NOMO-1 treated with DMSO at 0.1 percent for 48 hours (cell line): ENCODE data around the gene RAI1.

Source experiments
- DNase-seq: peaks from one replicate; lab custom pipeline; 2025; ENCODE audit not compliant: unreplicated experiment; lab: John Stamatoyannopoulos, UW

Gene RAI1

GRCh38 chr17:17839791-17840707 lies 158.8 kb downstream of the RAI1 start:
- peak; percentile 81 for DNase-seq

- no peak for DNase-seq
Measured at GRCh38 chr17:17840751-17841591, 159.7 kb downstream of the RAI1 start.

- DNase-seq = no peak
Measured at GRCh38 chr17:17841601-17842025, 160.4 kb downstream of the RAI1 start.

GRCh38 chr17:17842111-17842876 lies 161.0 kb downstream of the RAI1 start:
- no peak for DNase-seq

GRCh38 chr17:17843096-17843495 lies 161.8 kb downstream of the RAI1 start:
- DNase-seq = no peak

- no peak for DNase-seq
Measured at GRCh38 chr17:17844079-17844478, 162.8 kb downstream of the RAI1 start.

GRCh38 chr17:17844500-17844899 lies 163.2 kb downstream of the RAI1 start:
- no peak for DNase-seq

GRCh38 chr17:17845046-17845775 lies 164.0 kb downstream of the RAI1 start:
- DNase-seq = no peak

- DNase-seq = no peak
Measured at GRCh38 chr17:17846003-17846402, 164.7 kb downstream of the RAI1 start.

GRCh38 chr17:17846645-17847044 lies 165.4 kb downstream of the RAI1 start:
- no peak for DNase-seq

GRCh38 chr17:17847118-17847689 lies 165.9 kb downstream of the RAI1 start:
- DNase-seq = no peak

GRCh38 chr17:17847726-17848125 lies 166.5 kb downstream of the RAI1 start:
- DNase-seq = no peak

GRCh38 chr17:17848311-17849082 lies 167.2 kb downstream of the RAI1 start:
- no peak for DNase-seq

- DNase-seq = peak; percentile 9
Measured at GRCh38 chr17:17849147-17849820, 168.0 kb downstream of the RAI1 start.

- DNase-seq = peak; percentile 41
Measured at GRCh38 chr17:17849845-17850373, 168.7 kb downstream of the RAI1 start.

- DNase-seq = no peak
Measured at GRCh38 chr17:17851103-17852002, 170.1 kb downstream of the RAI1 start.

GRCh38 chr17:17852930-17853329 lies 171.7 kb downstream of the RAI1 start:
- DNase-seq = no peak
